ENCODE measurements around the gene BATF.

DNA sequence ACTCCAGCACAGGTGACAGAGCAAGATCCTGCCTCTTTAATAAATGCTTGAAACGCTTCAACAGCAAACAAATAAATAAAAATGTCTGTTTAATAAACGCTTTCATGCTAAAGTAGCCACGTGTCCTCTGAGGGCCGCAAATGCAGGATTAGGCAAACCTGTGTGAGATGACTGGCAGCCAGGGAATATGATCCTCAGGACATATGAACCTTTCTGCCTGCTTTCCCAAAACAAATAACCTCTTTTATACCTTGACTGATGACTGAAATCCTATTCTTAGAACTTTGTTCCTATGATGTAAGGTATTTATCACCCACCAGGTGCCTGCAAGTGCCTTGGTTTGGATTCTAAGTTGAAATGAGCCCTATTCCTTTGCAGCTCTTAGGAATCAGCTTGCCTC, 41.7 kb downstream of the BATF start:
- TF ChIP-seq POLR2AphosphoS5 (IDR thresholded peaks at IDR 0.05; ENCODE audit: low read depth, low read length) (no peak), TAF1 (IDR thresholded peaks at IDR 0.05; ENCODE audit: borderline replicate concordance, insufficient read depth, low read length) (no peak), SIN3A (IDR thresholded peaks at IDR 0.05; ENCODE audit: borderline replicate concordance, insufficient read depth, low read length) (no peak)
- TF ChIP-seq, protein P1, sequence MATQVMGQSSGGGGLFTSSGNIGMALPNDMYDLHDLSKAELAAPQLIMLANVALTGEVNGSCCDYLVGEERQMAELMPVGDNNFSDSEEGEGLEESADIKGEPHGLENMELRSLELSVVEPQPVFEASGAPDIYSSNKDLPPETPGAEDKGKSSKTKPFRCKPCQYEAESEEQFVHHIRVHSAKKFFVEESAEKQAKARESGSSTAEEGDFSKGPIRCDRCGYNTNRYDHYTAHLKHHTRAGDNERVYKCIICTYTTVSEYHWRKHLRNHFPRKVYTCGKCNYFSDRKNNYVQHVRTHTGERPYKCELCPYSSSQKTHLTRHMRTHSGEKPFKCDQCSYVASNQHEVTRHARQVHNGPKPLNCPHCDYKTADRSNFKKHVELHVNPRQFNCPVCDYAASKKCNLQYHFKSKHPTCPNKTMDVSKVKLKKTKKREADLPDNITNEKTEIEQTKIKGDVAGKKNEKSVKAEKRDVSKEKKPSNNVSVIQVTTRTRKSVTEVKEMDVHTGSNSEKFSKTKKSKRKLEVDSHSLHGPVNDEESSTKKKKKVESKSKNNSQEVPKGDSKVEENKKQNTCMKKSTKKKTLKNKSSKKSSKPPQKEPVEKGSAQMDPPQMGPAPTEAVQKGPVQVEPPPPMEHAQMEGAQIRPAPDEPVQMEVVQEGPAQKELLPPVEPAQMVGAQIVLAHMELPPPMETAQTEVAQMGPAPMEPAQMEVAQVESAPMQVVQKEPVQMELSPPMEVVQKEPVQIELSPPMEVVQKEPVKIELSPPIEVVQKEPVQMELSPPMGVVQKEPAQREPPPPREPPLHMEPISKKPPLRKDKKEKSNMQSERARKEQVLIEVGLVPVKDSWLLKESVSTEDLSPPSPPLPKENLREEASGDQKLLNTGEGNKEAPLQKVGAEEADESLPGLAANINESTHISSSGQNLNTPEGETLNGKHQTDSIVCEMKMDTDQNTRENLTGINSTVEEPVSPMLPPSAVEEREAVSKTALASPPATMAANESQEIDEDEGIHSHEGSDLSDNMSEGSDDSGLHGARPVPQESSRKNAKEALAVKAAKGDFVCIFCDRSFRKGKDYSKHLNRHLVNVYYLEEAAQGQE (IDR thresholded peaks at IDR 0.05; ENCODE audit: insufficient read depth in 1 of 2, low read depth in 2 of 2, low read length in 2 of 2), result no peak

Data from PFSK-1 (cell line).